Hematopoietic multipotent progenitor cell treated with erythropoietin and hydrocortisone succinate and interleukin-3 and kit ligand, for 6 days (in vitro differentiated cells): ENCODE results near the gene FIBIN.
"Not testable (repeated sequence)": the region's sequence is repeated elsewhere in the genome, so short reads cannot be mapped to it uniquely, and the experiment has no call there.

Experiments
- DNase-seq: peaks from one replicate; pipeline ENCODE4 v3.0.0-alpha.2; 2015

The FIBIN gene

DNA sequence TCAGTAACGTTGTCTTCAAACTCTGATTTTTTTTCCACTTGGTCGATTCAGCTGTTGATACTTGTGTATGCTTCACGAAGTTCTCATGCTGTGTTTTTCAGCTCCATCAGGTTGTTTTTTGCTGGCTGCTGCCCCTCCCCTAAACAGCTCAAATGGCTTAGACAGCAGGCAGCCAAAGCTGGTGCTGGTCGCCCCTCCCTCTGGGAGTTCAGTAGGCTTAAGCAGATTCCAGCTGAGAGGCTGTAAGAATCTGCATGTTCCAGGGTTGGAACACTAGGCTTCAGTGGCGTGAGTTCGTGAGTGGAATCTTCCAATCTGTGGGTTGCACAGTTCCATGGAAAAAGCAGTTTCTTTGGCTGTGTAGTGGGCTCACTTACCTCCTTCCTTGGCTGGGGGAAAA is 10.3 kb upstream of the FIBIN start:
- no peak for DNase-seq

DNA sequence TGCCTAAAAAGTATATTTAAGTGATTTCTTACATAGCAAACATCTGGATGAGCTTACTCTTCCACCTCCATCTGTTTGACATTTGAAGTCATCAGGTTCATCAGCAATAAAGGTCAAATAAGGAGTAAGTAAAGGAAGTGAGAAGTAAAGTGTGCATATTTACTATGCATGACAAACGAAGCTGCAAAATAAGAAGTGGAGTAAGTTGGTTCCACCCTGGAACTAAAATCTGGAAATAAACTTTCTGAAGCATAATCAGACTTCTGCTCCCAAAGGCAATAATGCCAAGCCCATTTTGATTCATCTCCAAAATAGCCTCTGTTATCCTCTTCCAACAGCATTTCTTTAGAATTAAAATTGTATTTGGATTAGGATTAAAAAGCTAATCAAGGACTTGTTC is 8.4 kb upstream of the FIBIN start:
- no peak for DNase-seq

DNA sequence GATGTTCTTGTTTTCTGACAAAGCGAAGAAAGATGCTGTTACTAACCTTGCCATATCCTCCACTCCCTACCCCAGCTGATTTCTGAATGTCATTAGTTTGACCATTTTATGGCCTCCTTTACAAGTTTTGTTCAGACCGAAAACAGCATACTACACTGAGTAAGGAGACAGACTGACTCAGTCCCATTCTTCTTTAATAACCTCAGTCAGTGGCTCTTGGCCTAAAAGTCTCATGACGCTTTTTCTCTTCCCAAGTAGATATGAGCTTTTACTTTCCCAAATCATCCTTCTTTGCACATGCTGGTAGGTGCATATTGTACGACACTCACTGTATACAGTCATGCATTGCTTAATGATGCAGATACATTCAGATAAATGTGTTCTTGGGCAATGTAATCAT is 8.0 kb upstream of the FIBIN start:
- no peak for DNase-seq

DNA sequence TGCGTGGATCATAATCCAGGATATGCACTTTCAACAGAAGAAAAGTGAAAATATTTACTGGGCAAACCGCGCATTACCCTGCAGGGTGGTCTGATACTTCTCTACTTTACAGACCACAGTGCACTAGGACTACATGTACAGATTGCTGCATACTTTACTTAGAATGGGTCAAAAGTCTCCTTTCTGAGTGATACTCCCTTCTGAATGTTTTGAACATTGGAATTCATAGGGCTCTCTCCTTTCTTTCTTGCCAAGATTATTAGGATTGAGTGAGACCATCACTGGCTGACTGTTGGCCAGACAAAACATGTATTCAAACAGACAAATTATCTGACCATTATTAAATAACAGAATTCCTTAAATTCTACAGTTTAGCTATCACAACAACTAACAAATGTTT is 6.6 kb upstream of the FIBIN start:
- no peak for DNase-seq

DNA sequence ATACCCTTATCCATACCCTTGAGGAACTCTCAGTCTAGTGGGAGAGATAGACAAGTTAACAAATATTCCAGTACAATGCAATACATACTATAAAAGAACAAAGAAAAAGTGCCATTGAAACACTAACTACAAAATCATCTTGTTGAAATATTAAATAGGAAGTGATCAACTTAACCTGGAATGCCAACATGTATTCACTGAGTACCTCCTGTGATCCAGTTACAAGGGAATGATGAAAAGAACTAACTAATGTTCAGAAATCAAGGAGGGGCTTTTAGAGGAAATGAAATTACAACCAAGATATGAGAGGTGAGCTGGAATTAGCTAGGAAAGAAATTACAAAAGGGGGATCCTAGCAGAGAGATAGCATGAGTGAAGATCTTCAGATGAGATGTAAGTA is 6.2 kb upstream of the FIBIN start:
- DNase-seq = no peak

DNA sequence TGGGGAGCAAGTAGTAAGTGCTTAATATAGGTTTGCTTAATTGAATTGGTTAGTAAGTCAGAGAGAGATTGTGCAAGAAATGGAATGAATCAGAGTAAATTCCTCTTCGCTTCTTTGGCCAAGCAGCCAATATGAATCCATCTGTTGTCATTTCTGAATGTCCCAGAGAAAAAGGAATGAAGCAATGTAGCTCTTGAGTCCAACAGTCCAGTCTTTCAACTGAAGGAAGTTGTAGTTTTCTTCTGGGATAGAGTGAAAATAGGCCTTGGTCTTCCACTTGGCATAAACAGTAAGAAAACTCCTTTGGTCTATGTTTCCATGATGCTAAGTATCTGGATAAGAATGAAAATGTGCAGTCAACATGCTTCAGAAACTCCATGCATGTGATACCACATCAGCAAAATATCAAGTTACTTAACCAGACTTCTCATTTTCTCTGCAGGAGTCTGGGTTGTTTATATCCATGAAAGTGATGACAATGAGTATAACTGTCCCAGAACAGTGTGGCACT is 1.8 kb upstream of the FIBIN start:
- DNase-seq = no peak

DNA sequence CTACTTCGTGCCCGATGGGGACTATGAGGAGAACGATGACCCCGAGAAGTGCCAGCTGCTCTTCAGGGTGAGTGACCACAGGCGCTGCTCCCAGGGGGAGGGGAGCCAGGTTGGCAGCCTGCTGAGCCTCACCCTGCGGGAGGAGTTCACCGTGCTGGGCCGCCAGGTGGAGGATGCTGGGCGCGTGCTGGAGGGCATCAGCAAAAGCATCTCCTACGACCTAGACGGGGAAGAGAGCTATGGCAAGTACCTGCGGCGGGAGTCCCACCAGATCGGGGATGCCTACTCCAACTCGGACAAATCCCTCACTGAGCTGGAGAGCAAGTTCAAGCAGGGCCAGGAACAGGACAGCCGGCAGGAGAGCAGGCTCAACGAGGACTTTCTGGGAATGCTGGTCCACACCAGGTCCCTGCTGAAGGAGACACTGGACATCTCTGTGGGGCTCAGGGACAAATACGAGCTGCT is 751 bp downstream of the FIBIN start:
- no peak for DNase-seq

DNA sequence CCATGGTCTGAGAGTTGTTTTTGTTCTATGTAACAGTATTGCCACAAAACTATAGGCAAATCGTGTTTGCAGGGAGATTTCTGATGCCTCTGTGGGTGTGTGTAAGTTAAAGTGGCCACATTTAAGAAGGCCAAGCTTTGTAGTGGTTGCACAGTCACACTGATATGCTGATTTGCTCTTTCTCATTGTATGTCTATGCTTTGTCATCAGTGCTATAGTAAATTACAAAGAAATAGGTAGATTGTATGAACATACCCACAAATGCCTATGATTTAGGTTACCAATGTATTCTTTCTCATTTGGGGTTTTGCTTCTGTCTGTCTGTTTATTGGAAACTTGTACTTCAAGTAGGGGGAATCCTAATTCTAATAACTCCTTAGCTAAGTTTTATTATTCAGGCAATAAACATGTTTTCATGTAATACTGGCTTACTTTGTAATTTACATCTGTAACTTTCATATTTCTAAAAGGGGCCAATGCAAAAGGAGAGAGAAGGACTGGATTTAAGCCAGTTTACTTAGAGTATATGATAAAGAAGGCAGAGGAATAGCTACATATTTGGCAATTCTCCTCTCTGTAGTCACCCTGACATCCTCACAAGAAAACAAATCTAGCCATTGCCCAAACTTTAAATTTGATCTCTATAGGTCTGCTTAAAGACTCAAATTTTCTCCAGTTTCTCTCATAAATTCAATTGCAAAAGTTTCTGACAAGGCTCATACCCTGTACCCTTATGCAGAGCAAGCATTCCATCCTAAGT is 2.0 kb downstream of the FIBIN start:
- no peak for DNase-seq

DNA sequence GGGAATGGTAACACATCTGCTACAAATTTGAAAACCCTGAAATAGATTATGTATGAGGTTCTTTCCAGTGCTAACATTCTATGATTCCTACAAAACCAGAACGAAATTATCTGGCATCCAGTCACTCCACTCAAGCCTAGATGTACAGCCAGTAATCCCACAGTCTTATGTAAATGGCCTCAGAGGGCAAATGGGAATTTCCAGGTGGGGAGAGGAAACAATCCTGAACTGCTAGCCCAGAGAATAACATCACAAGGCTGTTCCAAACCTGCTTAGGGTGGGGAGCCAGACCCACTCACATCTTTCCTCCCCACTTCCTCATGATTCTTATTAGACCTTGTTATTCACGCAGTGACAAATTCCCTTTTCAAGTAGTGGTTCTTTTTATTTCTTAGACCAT is 3.5 kb downstream of the FIBIN start:
- no peak for DNase-seq

DNA sequence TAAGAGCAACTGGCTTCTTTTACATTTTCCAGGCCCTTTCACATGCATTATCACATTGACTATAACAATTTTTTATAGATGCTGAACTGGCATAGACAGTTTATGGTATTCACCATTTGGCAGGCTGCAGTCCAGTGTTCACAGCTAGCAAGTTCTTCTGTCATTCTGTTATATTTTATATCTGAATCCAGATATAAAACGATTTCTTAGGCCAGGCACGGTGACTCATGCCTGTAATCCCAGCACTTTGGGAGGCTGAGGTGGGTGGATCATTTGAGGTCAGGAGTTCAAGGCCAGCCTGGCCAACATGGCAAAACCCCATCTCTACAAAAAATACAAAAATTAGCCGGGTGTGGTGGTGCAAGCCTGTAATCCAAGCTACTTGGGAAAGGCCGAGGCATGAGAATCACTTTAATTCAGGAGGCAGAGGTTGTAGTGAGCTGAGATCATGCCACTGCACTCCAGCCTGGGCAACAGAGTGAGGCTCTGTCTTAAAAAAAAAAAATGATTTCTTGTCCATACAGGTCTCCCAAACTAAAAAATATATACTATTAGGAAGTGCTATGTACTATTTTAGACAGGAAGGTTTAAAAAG is 7.3 kb downstream of the FIBIN start:
- not testable (repeated sequence) for DNase-seq

DNA sequence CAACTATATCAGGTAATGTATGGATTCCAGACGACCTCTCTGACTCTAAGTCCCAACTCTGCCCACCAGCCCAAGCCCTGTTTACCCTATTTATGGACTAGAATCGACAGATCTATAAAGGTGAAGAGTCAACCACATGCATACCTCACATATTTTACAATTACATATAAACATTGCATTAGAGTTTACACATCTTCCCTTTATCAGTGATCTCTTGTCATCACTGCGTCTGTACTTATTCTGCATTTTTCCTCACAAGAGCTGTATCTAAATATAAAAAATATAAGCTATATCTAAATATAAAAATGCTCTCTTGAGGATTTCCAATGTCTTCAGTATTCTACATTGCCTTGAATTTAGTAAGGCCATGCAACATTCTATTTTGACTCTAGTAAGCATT is 8.5 kb downstream of the FIBIN start:
- DNase-seq = no peak

DNA sequence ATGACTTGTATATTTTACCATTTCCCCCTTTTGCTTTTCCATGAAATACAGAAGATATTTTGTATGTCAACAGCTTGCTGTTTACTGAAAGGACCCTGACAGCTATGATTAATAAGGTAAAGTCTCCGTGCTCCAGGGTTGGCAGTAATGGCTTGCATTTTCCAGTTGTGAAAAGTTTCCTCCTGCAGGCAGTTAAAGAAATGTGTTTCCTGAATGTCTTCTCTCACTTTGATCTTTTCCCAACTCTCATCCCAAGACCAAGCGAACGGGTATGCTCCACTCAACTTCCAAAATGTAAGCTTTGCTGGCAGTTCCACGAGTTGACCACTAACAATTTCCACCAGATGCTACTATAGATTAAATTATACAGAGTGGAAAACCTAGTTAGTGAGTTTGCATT is 8.9 kb downstream of the FIBIN start:
- DNase-seq = no peak

DNA sequence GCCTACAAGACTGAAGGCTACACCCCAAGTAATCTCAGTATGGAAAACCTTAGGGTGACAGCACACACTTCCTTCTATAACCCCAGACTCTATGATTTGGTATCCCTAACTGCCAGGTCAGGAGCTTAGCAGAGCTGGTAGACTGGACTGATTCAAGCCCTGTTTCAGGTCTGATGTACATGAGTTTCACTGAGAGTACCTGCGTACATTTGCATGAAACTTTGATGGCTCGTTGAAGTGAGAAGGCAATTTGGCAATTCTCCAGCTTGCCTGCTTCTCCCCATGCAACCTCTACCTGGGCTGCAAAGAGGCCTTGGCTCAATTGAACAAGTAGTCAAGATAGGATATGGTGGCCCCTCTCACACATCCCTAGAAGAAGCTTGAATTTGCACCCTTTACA is 10.2 kb downstream of the FIBIN start:
- DNase-seq = no peak

DNA sequence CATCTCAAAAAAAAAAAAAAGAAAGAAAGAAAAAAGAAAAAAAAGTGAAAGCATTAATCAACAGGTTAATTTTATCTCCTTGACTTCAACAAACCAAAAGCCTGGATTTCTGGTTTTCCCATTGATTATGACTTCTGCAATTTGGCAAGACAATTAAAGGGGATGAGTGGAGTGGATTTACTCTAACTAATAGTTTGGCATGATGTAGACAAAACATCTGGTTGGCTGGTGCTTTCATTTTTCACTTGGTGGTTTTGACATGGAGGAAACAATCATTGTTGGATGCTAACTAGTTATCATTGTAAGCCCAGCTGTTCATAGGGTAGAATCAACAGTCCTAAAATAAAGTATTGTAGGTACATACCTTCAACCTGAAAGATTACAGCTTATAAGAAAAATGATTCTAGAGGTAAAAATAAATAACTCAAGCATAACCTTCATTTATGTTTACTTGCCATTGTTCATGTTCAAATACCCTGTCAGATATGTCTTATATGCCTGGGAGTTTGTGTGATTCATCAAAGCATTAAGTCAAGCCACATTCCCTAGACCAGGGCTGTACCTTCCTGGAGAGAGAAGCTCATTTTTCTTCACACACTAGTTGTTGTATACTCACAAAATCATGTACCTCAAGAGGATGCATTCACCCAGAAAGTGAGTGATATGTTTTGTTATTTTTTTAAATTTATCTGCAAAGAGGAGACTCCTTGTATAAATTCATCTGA is 15.1 kb downstream of the FIBIN start:
- no peak for DNase-seq

DNA sequence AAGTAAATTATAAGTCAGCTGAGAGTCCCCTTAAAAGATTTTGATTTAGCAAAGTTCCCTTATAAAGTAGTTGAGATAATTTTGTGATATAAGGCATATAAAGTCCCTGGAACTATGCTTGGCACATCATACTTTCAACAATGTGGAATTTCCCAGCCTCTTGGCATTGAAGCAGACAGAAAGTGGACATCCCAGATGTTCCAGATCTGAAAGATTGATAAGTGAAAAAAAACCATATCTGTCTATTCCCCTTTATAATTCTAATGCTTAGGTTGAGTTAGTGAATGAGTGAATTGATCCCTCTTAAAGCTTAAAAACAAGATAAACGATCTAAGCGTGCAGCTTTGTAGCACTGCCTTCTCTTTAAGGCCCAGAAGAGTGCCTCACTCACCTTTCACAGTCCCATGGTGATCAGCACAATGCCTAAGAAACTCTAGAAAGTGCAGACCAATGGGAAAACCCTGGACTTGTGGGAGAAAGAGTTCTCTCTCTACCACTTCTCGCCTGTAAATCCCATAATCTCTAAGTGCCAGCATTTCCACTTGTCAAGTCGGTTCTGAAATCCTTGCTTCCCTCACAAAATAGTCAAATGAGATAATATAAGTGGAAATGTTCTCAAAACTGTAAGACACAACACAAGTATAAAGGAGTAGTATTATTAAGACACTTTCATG is 17.8 kb downstream of the FIBIN start:
- no peak for DNase-seq

DNA sequence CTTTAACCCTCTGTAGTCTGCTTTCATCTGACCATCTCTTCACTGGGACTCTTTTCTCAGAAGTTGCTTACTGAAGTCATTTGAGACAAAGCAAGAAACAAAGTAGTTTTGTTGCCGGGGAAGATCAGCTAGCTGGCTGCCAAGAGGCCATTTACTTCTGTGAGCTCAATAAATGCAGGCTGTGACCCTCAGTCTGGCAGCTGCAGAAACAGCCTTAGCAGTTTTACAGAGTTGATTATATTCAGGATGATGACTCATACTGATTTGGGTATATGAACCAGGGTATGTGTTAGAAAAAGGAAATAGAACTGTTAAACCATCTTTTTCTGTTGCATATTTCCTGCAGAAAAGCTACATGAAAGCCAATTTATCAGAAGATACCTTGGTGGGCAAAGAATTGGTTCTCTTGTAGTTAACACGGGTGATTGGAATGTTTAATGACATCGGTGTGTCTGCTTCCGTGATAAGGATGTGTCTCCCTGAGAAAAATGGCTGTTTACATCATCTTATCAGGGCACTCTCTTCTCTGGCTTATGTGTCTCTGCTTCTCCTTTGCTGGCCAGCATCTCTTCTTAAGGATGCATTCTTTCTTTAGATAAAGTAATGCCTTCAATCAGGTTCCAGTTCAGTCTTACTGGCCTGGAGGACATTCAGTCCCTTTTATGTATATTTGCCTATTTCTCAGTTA is 18.5 kb downstream of the FIBIN start:
- DNase-seq = no peak

DNA sequence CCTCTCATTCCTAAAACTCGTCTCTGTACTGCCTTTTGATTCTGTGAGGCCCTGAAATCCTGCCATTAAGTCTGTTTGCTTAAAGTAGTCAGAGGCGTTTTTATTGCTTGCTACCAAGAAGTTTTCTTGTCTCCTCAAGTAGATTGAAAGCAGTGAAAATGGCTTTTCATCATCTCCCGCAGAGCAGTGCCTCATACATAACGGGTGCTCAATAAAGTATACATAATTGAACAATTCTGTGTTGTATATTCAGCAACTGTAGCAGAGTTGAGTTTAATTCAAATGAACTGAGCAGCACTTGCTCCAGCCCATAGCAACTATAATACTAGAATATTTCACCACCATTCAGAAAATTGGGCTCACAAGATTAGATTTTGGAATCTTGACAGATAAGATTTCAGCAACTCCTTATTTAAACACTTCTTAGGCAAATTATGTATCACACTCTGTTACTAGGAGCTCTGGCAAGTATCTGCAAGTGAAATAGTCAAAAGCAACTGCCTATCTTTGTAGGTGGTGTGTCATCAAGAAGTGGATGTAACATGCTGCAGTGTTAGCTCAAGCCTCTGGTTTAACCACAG is 20.0 kb downstream of the FIBIN start:
- no peak for DNase-seq

DNA sequence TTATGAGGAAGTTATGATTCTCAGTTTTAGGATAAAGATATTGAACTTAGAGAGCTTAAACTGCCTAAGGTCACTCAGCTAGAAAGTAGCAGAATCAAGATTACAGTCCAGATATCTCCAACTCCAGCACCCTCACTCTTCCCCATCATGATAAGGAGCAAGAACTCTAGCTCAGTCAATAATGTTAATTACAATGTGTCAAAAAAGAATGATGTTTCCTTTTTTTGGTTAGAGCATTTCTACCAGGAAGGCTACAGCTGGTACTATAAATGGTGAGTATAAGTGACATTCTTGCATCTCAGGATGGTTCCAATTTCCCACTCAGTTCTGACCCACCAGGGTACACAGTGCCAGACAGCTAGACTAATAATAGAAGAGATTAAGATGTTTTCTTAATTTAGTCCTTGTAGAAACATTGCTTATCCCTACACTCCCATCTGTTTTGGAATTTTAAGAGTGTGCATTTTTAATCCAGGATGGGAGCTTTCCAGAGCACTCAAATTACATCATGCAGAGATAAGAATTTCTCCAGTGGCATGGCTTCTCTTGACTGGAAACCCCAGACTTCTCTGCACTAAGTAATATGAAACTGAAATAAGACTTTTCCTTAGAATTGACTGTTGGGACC is 25.1 kb downstream of the FIBIN start:
- no peak for DNase-seq

DNA sequence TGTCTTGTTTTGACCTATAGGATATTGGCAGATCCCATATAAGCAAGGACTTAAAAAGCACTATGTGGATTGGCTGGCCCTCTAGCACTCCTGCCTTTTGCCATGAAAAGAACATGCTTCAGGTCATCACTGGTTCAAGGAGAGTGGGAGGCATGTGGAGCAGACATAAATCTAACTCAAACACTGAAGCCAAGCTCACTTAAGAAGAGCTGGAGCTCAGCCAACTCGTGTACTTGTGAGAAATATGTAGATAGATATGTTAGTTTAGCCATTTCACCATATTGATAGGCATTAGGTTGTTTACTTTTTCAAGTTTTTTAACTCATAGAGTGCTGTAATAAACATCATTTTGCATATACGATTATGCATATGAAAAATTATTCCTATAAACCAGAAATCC is 26.8 kb downstream of the FIBIN start:
- no peak for DNase-seq

DNA sequence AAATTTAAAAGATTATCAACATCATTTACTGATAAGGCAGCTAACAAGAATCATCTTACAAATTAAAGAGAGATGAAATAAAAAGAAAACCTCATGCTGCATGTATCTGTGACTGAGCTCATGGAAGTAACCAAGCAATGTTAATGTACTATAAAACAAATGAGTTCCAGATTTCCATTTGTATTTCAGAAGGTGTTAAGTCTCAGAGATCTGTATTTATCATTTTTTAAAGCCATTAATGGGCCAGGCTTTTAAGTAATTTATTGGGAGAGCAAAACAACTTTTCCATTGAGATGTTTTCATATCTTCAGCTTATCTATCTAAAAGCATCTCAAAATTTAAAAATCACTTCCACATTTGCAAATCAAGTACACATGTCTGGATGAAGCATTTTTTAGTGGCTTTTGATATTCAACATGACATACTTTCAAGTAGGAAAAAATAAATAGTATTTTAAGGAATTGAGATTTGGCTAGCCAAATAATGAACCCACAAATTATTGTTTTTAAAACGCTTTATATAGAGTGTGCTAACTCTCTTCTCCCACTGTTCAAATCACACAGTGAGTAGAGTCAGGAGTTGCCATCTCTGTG is 28.8 kb downstream of the FIBIN start:
- no peak for DNase-seq

DNA sequence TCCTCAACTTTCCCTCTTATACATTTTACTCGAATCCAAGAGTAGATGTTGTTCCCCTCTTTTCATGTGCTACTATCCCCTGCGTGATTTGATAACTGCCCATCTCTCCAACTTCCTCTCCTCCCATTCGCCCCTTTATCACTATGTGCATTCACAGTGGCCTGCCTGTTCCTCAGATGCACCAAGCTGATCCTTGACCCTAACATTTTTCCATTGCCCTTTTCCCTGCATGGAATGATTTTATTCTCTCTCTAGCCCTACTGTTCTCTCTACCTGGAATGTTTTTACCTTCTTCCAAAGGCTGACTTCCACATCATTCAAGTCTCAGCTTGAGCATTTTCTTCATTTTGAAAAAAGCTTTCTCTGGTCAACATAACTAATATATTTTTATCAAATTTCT is 31.0 kb downstream of the FIBIN start:
- no peak for DNase-seq
